ENCODE results near the gene SP9. TPM values are rescaled to one million over a fixed set of nuclear protein-coding genes. Genes with fewer than 3 reads are reported as not detected.
"Not testable (repeated sequence)": the region's sequence is repeated elsewhere in the genome, so short reads cannot be mapped to it uniquely, and the experiment has no call there.

The SP9 gene
- total RNA-seq, 1 experiment from 2014 or later, result not detected

- no peak for DNase-seq
- Histone ChIP-seq H3K36me3 (no peaks in the 10 kb centered on the region), H3K9me3 (no peaks in the 10 kb centered on the region), H3K27me3 (peaks cover 18% of the 10 kb centered on the region), H3K4me3 (no peak overlapping the region)
These were observed 5.9 kb downstream of the SP9 start for GRCh38 chr2:174340400-174341292.

GRCh38 chr2:174341293-174341994, 6.7 kb downstream of the SP9 start:
- Histone ChIP-seq H3K9me3 (no peaks in the 10 kb centered on the region), H3K4me3 (no peak overlapping the region), H3K36me3 (no peaks in the 10 kb centered on the region), H3K27me3 (peaks cover 13% of the 10 kb centered on the region)
- DNase-seq, result peak; percentile 77

- DNase-seq, result no peak
- peak overlapping the region; percentile 22; the same call in 1 of the 2 replicates for H3K4me3 ChIP-seq
- H3K9me3 ChIP-seq, result no peaks in the 10 kb centered on the region
- H3K36me3 ChIP-seq, result no peaks in the 10 kb centered on the region
- H3K27me3 ChIP-seq, result peaks cover 9% of the 10 kb centered on the region
These were observed 7.4 kb downstream of the SP9 start for GRCh38 chr2:174341995-174342685.

GRCh38 chr2:174342686-174343342, 8.1 kb downstream of the SP9 start:
- no peak for DNase-seq
- Histone ChIP-seq H3K4me3 (peak overlapping the region; percentile 22; the same call in 1 of the 2 replicates), H3K27me3 (peaks cover 4% of the 10 kb centered on the region), H3K9me3 (no peaks in the 10 kb centered on the region), H3K36me3 (no peaks in the 10 kb centered on the region; the same call in 1 of the 2 replicates)

GRCh38 chr2:174343343-174343622, 8.5 kb downstream of the SP9 start:
- Histone ChIP-seq H3K27me3 (peaks cover 2% of the 10 kb centered on the region; the same call in 1 of the 2 replicates), H3K36me3 (peaks cover 4% of the 10 kb centered on the region), H3K9me3 (no peaks in the 10 kb centered on the region), H3K4me3 (no peak overlapping the region)
- no peak for DNase-seq

GRCh38 chr2:174343623-174344455, 9.1 kb downstream of the SP9 start:
- no peaks in the 10 kb centered on the region for H3K9me3 ChIP-seq
- peaks cover 8% of the 10 kb centered on the region for H3K36me3 ChIP-seq
- no peak overlapping the region for H3K4me3 ChIP-seq
- no peak for DNase-seq
- peaks cover 2% of the 10 kb centered on the region; the same call in 1 of the 2 replicates for H3K27me3 ChIP-seq

- H3K27me3 ChIP-seq, result peaks cover 2% of the 10 kb centered on the region; the same call in 1 of the 2 replicates
- H3K4me3 ChIP-seq, result no peak overlapping the region
- H3K9me3 ChIP-seq, result no peaks in the 10 kb centered on the region
- H3K36me3 ChIP-seq, result peaks cover 8% of the 10 kb centered on the region
- no peak for DNase-seq
These were observed 10.1 kb downstream of the SP9 start for GRCh38 chr2:174344716-174345461.

- Histone ChIP-seq H3K36me3 (peaks cover 8% of the 10 kb centered on the region), H3K27me3 (no peaks in the 10 kb centered on the region), H3K9me3 (no peaks in the 10 kb centered on the region), H3K4me3 (no peak overlapping the region)
- DNase-seq, result no peak
These were observed 15.3 kb downstream of the SP9 start for GRCh38 chr2:174350018-174350417.

- H3K9me3 ChIP-seq, result no peaks in the 10 kb centered on the region
- DNase-seq, result no peak
- H3K4me3 ChIP-seq, result no peak overlapping the region
- peaks cover 8% of the 10 kb centered on the region for H3K36me3 ChIP-seq
- H3K27me3 ChIP-seq, result no peaks in the 10 kb centered on the region
These were observed 15.9 kb downstream of the SP9 start for GRCh38 chr2:174350593-174351181.

- no peaks in the 10 kb centered on the region for H3K27me3 ChIP-seq
- H3K36me3 ChIP-seq, result peaks cover 7% of the 10 kb centered on the region
- DNase-seq, result no peak
- no peak overlapping the region for H3K4me3 ChIP-seq
- H3K9me3 ChIP-seq, result no peaks in the 10 kb centered on the region
These were observed 18.2 kb downstream of the SP9 start for GRCh38 chr2:174353004-174353403.

- Histone ChIP-seq H3K27me3 (no peaks in the 10 kb centered on the region), H3K4me3 (no peak overlapping the region), H3K36me3 (no peaks in the 10 kb centered on the region; the same call in 1 of the 2 replicates), H3K9me3 (no peaks in the 10 kb centered on the region; the same call in 1 of the 2 replicates)
- DNase-seq, result no peak
These were observed 21.6 kb downstream of the SP9 start for GRCh38 chr2:174356347-174356746.

- not testable (repeated sequence) for H3K9me3 ChIP-seq, H3K36me3 ChIP-seq, H3K4me3 ChIP-seq, DNase-seq, H3K27me3 ChIP-seq
These were observed 24.9 kb downstream of the SP9 start for GRCh38 chr2:174359663-174360062.

- Histone ChIP-seq H3K27me3 (no peaks in the 10 kb centered on the region), H3K36me3 (peaks cover 19% of the 10 kb centered on the region), H3K9me3 (peaks cover 2% of the 10 kb centered on the region), H3K4me3 (no peak overlapping the region)
- DNase-seq, result no peak
These were observed 28.2 kb downstream of the SP9 start for GRCh38 chr2:174362949-174363348.

GRCh38 chr2:174363492-174364225, 28.9 kb downstream of the SP9 start:
- not testable (repeated sequence) for H3K9me3 ChIP-seq, H3K4me3 ChIP-seq, H3K27me3 ChIP-seq, DNase-seq
- peaks cover 19% of the 10 kb centered on the region for H3K36me3 ChIP-seq

Measured in MG63 (cell line).